ENCODE results near the gene NME7. TPM values are rescaled to one million over a fixed set of nuclear protein-coding genes. Genes with fewer than 3 reads are reported as not detected.
"Not testable (repeated sequence)": the region's sequence is repeated elsewhere in the genome, so short reads cannot be mapped to it uniquely, and the experiment has no call there.

The NME7 gene
- total RNA-seq, 1 experiment from 2014 or later = 13.2 TPM

GRCh38 chr1:169126335-169126734, 241.3 kb downstream of the NME7 start:
- Histone ChIP-seq H2AFZ (ENCODE audit: low read length) (no peak overlapping the region), H4K20me1 (ENCODE audit: control insufficient read depth, insufficient read depth, insufficient read length) (no peaks in the 10 kb centered on the region), H2BK5ac (ENCODE audit: insufficient read length, low read length) (no peak overlapping the region), H3K4me2 (ENCODE audit: insufficient read depth, insufficient read length, low read length) (no peak overlapping the region), H3K9ac (ENCODE audit: extremely low read depth, insufficient read length, low read length) (no peak overlapping the region), H3K9me3 (ENCODE audit: control insufficient read depth, low read depth, low read length) (no peaks in the 10 kb centered on the region), H3K79me2 (ENCODE audit: insufficient read depth, low read length) (peaks cover 3% of the 10 kb centered on the region; the same call in 1 of the 2 replicates), H4K5ac (ENCODE audit: insufficient read length, low read depth, low read length) (no peak overlapping the region), H3K4ac (ENCODE audit: low read depth, low read length) (no peak overlapping the region), H3K4me1 (ENCODE audit: insufficient read depth, low read length) (no peaks in the 10 kb centered on the region), H3K27me3 (ENCODE audit: insufficient read depth, low read length) (no peaks in the 10 kb centered on the region), H3K23me2 (ENCODE audit: insufficient read length, low read depth, low read length, poor library complexity, severe bottlenecking) (no peaks in the 10 kb centered on the region), H2BK15ac (ENCODE audit: low read depth, low read length) (no peak overlapping the region), H2BK12ac (ENCODE audit: insufficient read length, low read depth, low read length) (no peak overlapping the region), H3K79me1 (ENCODE audit: insufficient read depth, low read depth, low read length, poor library complexity, severe bottlenecking) (no peaks in the 10 kb centered on the region), H4K91ac (ENCODE audit: insufficient read length, low read depth, low read length) (no peak overlapping the region), H3T11ph (ENCODE audit: low read length) (no peak overlapping the region), H3K14ac (ENCODE audit: insufficient read depth, low read length) (no peak overlapping the region), H2BK20ac (ENCODE audit: low read depth, low read length, poor library complexity, severe bottlenecking) (no peak overlapping the region), H4K8ac (replicated peaks; ENCODE audit: insufficient read length, low read depth, low read length) (no peak overlapping the region), H2AK5ac (ENCODE audit: insufficient read length, low read length) (no peak overlapping the region), H3K27ac (ENCODE audit: insufficient read length, low read depth, low read length) (no peak overlapping the region), H3K56ac (ENCODE audit: insufficient read length, low read depth, low read length) (no peak overlapping the region), H3K23ac (ENCODE audit: insufficient read length, low read depth, low read length) (no peak overlapping the region), H2BK120ac (ENCODE audit: low read depth, low read length, poor library complexity, severe bottlenecking) (no peak overlapping the region), H3K18ac (ENCODE audit: insufficient read length, low read depth, low read length) (no peak overlapping the region)
- Mint-ChIP-seq H3K36me3 (ENCODE audit: insufficient read depth in 1 of 3, low read depth in 3 of 3) (peaks cover 29 to 67% (median 59%) of the 10 kb centered on the region in 3 experiments), H3K4me3 (no peak overlapping the region), H3K9me3 (no peaks in the 10 kb centered on the region), H3K27me3 (ENCODE audit: low read depth) (no peaks in the 10 kb centered on the region), H3K4me1 (peaks cover 6% of the 10 kb centered on the region in 2 experiments), H3K27ac (no peak overlapping the region)
- no peak for DNase-seq
- no peak for TF ChIP-seq CTCF (conservative IDR thresholded peaks at IDR 0.05)
- WGBS (ENCODE audit: extremely low coverage, insufficient read length, low lambda C conversion rate) = no CpG with 5 or more reads among the region's 3 CpGs

- no CpG with 5 or more reads among the region's 6 CpGs for WGBS (ENCODE audit: extremely low coverage, insufficient read length, low lambda C conversion rate)
- H2BK20ac ChIP-seq (ENCODE audit: low read depth, low read length, poor library complexity, severe bottlenecking); H3K4me3 Mint-ChIP-seq; H3K79me1 ChIP-seq (ENCODE audit: insufficient read depth, low read depth, low read length, poor library complexity, severe bottlenecking); H2BK120ac ChIP-seq (ENCODE audit: low read depth, low read length, poor library complexity, severe bottlenecking); H2BK12ac ChIP-seq (ENCODE audit: insufficient read length, low read depth, low read length); H4K20me1 ChIP-seq (ENCODE audit: control insufficient read depth, insufficient read depth, insufficient read length); H3K4me1 ChIP-seq (ENCODE audit: insufficient read depth, low read length); H3K9ac ChIP-seq (ENCODE audit: extremely low read depth, insufficient read length, low read length); H2AFZ ChIP-seq (ENCODE audit: low read length); H3K18ac ChIP-seq (ENCODE audit: insufficient read length, low read depth, low read length); DNase-seq; H3T11ph ChIP-seq (ENCODE audit: low read length); H3K79me2 ChIP-seq (ENCODE audit: insufficient read depth, low read length); H4K5ac ChIP-seq (ENCODE audit: insufficient read length, low read depth, low read length); H3K4me1 Mint-ChIP-seq; H3K56ac ChIP-seq (ENCODE audit: insufficient read length, low read depth, low read length); H4K91ac ChIP-seq (ENCODE audit: insufficient read length, low read depth, low read length); H3K27me3 ChIP-seq (ENCODE audit: insufficient read depth, low read length); H2BK5ac ChIP-seq (ENCODE audit: insufficient read length, low read length); H3K4me2 ChIP-seq (ENCODE audit: insufficient read depth, insufficient read length, low read length); H3K4ac ChIP-seq (ENCODE audit: low read depth, low read length); H3K14ac ChIP-seq (ENCODE audit: insufficient read depth, low read length); H4K8ac ChIP-seq (replicated peaks; ENCODE audit: insufficient read length, low read depth, low read length); H3K9me3 ChIP-seq (ENCODE audit: control insufficient read depth, low read depth, low read length); H3K23me2 ChIP-seq (ENCODE audit: insufficient read length, low read depth, low read length, poor library complexity, severe bottlenecking); H3K27ac Mint-ChIP-seq; H3K27me3 Mint-ChIP-seq (ENCODE audit: low read depth); H3K9me3 Mint-ChIP-seq; H3K27ac ChIP-seq (ENCODE audit: insufficient read length, low read depth, low read length); H2AK5ac ChIP-seq (ENCODE audit: insufficient read length, low read length); H2BK15ac ChIP-seq (ENCODE audit: low read depth, low read length); H3K23ac ChIP-seq (ENCODE audit: insufficient read length, low read depth, low read length): not testable (repeated sequence)
- peaks cover 28 to 61% (median 55%) of the 10 kb centered on the region in 3 experiments for H3K36me3 Mint-ChIP-seq (ENCODE audit: insufficient read depth in 1 of 3, low read depth in 3 of 3)
These were observed 242.0 kb downstream of the NME7 start for GRCh38 chr1:169125597-169125996.

All from H9 (cell line).